ENCODE results near the gene PNPLA7. TPM values are rescaled to one million over a fixed set of nuclear protein-coding genes. Genes with fewer than 3 reads are reported as not detected.

PNPLA7 gene
- total and polyA plus RNA-seq, 2 of the 4 experiments (the other 2 are of a cell fraction), result under 0.01 to 0.89 TPM

DNA sequence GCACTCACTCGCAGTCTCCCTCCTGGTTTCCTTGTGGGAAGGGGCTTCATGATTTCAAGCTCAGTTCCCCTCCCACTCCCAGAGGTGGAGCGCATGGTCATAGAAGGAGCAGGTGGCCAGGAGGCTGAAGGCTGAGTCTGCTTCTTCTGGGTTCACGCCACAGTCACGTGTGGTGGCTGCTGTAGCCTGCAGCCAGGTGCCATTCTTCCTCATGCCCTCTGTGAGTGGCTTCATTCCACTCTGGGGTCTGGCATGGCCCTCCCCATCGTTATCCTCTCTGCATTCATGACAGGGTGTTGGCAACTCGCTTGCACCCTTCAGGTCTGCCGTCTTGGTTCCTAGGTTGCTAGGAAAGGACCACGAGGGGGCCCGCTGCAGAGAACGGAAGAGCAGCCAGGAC is 5.0 kb upstream of the PNPLA7 start:
- no peak overlapping the region for H3K18ac ChIP-seq (ENCODE audit: low read depth, low read length)
- H2BK5ac ChIP-seq (ENCODE audit: low read depth, low read length, poor library complexity, severe bottlenecking), result no peak overlapping the region
- H3K9me3 ChIP-seq (ENCODE audit: control insufficient read depth, insufficient read depth, low read length), result no peaks in the 10 kb centered on the region
- no peak overlapping the region for H2AK5ac ChIP-seq (ENCODE audit: low read depth, low read length)
- BruUV-seq (replicated peaks), result no TSS peak
- dilution Hi-C loops (cut with HindIII; ENCODE audit: low sequenced_read_pairs, unreplicated experiment) (no loop called here), intact Hi-C loops (cut with micrococcal nuclease) (no loop called here), in situ Hi-C loops (cut with MboI; ENCODE audit: low sequenced_read_pairs) (no loop called here)
- H2BK20ac ChIP-seq (ENCODE audit: low read depth, low read length), result no peak overlapping the region
- WGBS, 2 experiments (ENCODE audit: extremely low coverage in 2 of 2, insufficient read length in 1 of 2), result no CpG with 5 or more reads among the region's 10 CpGs
- no peak overlapping the region for H3K4me2 ChIP-seq (ENCODE audit: low read depth, low read length)
- H2AK9ac ChIP-seq (replicated peaks; ENCODE audit: low read depth, low read length, poor library complexity), result no peak overlapping the region
- TF ChIP-seq MAFK (IDR thresholded peaks at IDR 0.05; ENCODE audit: low read depth, low read length) (no peak), RCOR1 (IDR thresholded peaks at IDR 0.05; ENCODE audit: insufficient replicate concordance, low read length) (no peak), RAD21 (IDR thresholded peaks at IDR 0.05; ENCODE audit: low read length) (no peak), MXI1 (IDR thresholded peaks at IDR 0.05; ENCODE audit: borderline replicate concordance, low read depth, low read length) (no peak), CEBPB (IDR thresholded peaks at IDR 0.05; ENCODE audit: low read depth, low read length) (no peak), POLR2A (IDR thresholded peaks at IDR 0.05; ENCODE audit: low read depth, low read length) (no peak), BHLHE40 (IDR thresholded peaks at IDR 0.05; ENCODE audit: low read depth, low read length) (no peak), MAZ (IDR thresholded peaks at IDR 0.05; ENCODE audit: borderline replicate concordance, low read depth, low read length) (no peak), CHD1 (IDR thresholded peaks at IDR 0.05; ENCODE audit: low read depth, low read length) (no peak), FOS (IDR thresholded peaks at IDR 0.05; ENCODE audit: low read depth, low read length) (no peak), NFE2L2 (IDR thresholded peaks at IDR 0.05; ENCODE audit: low read depth, low read length) (no peak), SMC3 (IDR thresholded peaks at IDR 0.05; ENCODE audit: low read depth, low read length) (no peak), RFX5 (IDR thresholded peaks at IDR 0.05; ENCODE audit: low read depth, low read length) (no peak)
- TF ChIP-seq, protein P1, sequence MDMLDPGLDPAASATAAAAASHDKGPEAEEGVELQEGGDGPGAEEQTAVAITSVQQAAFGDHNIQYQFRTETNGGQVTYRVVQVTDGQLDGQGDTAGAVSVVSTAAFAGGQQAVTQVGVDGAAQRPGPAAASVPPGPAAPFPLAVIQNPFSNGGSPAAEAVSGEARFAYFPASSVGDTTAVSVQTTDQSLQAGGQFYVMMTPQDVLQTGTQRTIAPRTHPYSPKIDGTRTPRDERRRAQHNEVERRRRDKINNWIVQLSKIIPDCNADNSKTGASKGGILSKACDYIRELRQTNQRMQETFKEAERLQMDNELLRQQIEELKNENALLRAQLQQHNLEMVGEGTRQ (IDR thresholded peaks at IDR 0.05; ENCODE audit: low read depth, low read length), result no peak
- TF ChIP-seq, protein P2, sequence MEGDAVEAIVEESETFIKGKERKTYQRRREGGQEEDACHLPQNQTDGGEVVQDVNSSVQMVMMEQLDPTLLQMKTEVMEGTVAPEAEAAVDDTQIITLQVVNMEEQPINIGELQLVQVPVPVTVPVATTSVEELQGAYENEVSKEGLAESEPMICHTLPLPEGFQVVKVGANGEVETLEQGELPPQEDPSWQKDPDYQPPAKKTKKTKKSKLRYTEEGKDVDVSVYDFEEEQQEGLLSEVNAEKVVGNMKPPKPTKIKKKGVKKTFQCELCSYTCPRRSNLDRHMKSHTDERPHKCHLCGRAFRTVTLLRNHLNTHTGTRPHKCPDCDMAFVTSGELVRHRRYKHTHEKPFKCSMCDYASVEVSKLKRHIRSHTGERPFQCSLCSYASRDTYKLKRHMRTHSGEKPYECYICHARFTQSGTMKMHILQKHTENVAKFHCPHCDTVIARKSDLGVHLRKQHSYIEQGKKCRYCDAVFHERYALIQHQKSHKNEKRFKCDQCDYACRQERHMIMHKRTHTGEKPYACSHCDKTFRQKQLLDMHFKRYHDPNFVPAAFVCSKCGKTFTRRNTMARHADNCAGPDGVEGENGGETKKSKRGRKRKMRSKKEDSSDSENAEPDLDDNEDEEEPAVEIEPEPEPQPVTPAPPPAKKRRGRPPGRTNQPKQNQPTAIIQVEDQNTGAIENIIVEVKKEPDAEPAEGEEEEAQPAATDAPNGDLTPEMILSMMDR (conservative IDR thresholded peaks at IDR 0.05; ENCODE audit: low read depth, low read length), result no peak
- TF ChIP-seq, protein P3, sequence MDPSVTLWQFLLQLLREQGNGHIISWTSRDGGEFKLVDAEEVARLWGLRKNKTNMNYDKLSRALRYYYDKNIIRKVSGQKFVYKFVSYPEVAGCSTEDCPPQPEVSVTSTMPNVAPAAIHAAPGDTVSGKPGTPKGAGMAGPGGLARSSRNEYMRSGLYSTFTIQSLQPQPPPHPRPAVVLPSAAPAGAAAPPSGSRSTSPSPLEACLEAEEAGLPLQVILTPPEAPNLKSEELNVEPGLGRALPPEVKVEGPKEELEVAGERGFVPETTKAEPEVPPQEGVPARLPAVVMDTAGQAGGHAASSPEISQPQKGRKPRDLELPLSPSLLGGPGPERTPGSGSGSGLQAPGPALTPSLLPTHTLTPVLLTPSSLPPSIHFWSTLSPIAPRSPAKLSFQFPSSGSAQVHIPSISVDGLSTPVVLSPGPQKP (IDR thresholded peaks at IDR 0.05; ENCODE audit: borderline replicate concordance, low read depth, low read length), result no peak
- H3K4me3 ChIP-seq (ENCODE audit: insufficient read depth, low read depth, low read length), result no peak overlapping the region
- H4K5ac ChIP-seq (ENCODE audit: low read depth, low read length), result no peak overlapping the region
- no peak overlapping the region for H3K56ac ChIP-seq (ENCODE audit: extremely low read depth, insufficient read depth, low read length)
- ATAC-seq (ENCODE audit: low read depth) (no peak), DNase-seq (no peak)
- H2BK120ac ChIP-seq (ENCODE audit: low read depth, low read length), result no peak overlapping the region
- no peak overlapping the region for H3K9ac ChIP-seq (ENCODE audit: low read depth, low read length)
- H3K14ac ChIP-seq (replicated peaks; ENCODE audit: low read depth, low read length), result no peak overlapping the region
- ChIA-PET POLR2A (ENCODE audit: unreplicated experiment) (no interaction called here), CTCF (no interaction called here)
- no peaks in the 10 kb centered on the region for H3K27me3 ChIP-seq (ENCODE audit: control insufficient read depth, insufficient read depth, low read length)
- no peak overlapping the region for H2BK15ac ChIP-seq (ENCODE audit: low read depth, low read length)
- H3K4ac ChIP-seq (ENCODE audit: low read depth, low read length), result no peak overlapping the region
- peaks cover 13 to 33% of the 10 kb centered on the region in 2 experiments for H3K79me1 ChIP-seq (ENCODE audit: low read depth in 1 of 2, low read length in 2 of 2)
- H2AFZ ChIP-seq (replicated peaks; ENCODE audit: low read length, poor library complexity), result no peak overlapping the region
- no peak overlapping the region for H4K8ac ChIP-seq (ENCODE audit: low read depth in 2 of 2, low read length in 2 of 2)
- no peak overlapping the region for H4K91ac ChIP-seq (ENCODE audit: insufficient read depth, low read depth, low read length)
- peaks cover 33% of the 10 kb centered on the region for H3K36me3 ChIP-seq (ENCODE audit: control insufficient read depth, insufficient read depth, low read length)
- H4K20me1 ChIP-seq (ENCODE audit: insufficient read depth, low read length), result peaks cover 12% of the 10 kb centered on the region; the same call in 1 of the 2 replicates
- peaks cover 3% of the 10 kb centered on the region; the same call in 1 of the 2 replicates for H3K4me1 ChIP-seq (ENCODE audit: control insufficient read depth, insufficient read depth, low read length)
- H3K9me1 ChIP-seq (ENCODE audit: insufficient read depth, low read length), result no peaks in the 10 kb centered on the region
- H3K27ac ChIP-seq (ENCODE audit: insufficient read depth, low read length), result no peak overlapping the region
- no peak overlapping the region for H3K23ac ChIP-seq (ENCODE audit: low read depth, low read length)

Data from IMR-90 (cell line).